Peyer's patch (tissue), 4 donors: Measurements from ENCODE around the gene ESPL1. TPM values are rescaled to one million over a fixed set of nuclear protein-coding genes. Genes with fewer than 3 reads are reported as not detected.
A peak's percentile ranks its signal among the peaks of the same experiment; 100 is the strongest.

ENCODE experiments used
- DNase-seq, 3 donors: peaks; one replicate each; pipeline ENCODE4 v3.0.0-alpha.2; 2017 to 2019
- H3K27ac ChIP-seq, 4 donors: fragments of 200-600 bp; sonication (generic); one replicate each; pipeline ENCODE4 v1.5.1; 2016 to 2019
- H3K27me3 ChIP-seq, 2 donors: fragments of 200-600 bp; sonication (generic); one replicate each; pipeline ENCODE4 v1.5.1; 2019
- H3K36me3 ChIP-seq, 3 donors: fragments of 200-600 bp; sonication (generic); one replicate each; pipeline ENCODE4 v1.5.1; 2016 to 2019
- H3K4me1 ChIP-seq, 4 donors: fragments of 200-600 bp; sonication (generic); one replicate each; pipeline ENCODE4 v1.5.1; 2016 to 2019
- H3K4me3 ChIP-seq, 4 donors: fragments of 200-600 bp; sonication (generic); 1 replicate in 3 of 4; 2 replicates in 1 of 4; pipeline ENCODE4 v1.5.1; 2016 to 2019; ENCODE audit warnings: mild to moderate bottlenecking in 1 of 4
- H3K9me3 ChIP-seq, 4 donors: fragments of 200-600 bp; sonication (generic); one replicate each; pipeline ENCODE4 v1.5.1; 2016 to 2019; ENCODE audit warnings: mild to moderate bottlenecking in 1 of 4
- POLR2A ChIP-seq, 2 donors: fragments of 450-650 bp; IDR thresholded peaks; one replicate each; pipeline ENCODE4 v1.5.1; 2017; ENCODE audit warnings: antibody characterized with exemption in 2 of 2, mild to moderate bottlenecking in 2 of 2, moderate library complexity in 2 of 2
- total RNA-seq, 4 donors: library from RNA; depleted of rRNA; stranded (reverse); fragments of >200 nt; gene quantifications; one replicate each; pipeline ENCODE4 v1.1.0, GENCODE V29; 2016
- TF ChIP-seq, protein P1 (sequence below), 6 experiments: fragments of 450-650 bp in 4 of 6; fragments of 200-600 bp in 2 of 6; sonication (generic) in 1 of 6; IDR thresholded peaks; one replicate each; pipeline ENCODE4 v1.5.1; 2017 to 2019; ENCODE audit warnings: antibody characterized with exemption in 6 of 6, mild to moderate bottlenecking in 3 of 6, moderate library complexity in 1 of 6

Gene ESPL1
- total RNA-seq, 4 donors from 2014 or later, result 47.0 to 108 (median 87.0) TPM

DNA sequence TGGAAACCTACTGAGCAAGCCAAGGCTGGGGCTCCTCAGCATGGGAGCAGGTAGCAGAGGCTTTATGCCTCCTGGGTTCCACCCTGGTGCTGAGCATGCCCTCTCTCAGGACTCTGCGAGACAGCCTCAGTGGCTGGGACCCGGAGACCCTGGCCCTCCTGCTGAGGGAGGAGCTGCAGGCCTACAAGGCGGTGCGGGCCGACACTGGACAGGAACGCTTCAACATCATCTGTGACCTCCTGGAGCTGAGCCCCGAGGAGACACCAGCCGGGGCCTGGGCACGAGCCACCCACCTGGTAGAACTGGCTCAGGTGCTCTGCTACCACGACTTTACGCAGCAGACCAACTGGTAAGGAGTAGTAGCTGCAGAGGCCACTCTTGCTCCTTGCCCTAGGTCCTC is 8.4 kb downstream of the ESPL1 start:
- DNase-seq, result no peak
- no peak overlapping the region for H3K27ac ChIP-seq
- H3K27me3 ChIP-seq, result no peaks in the 10 kb centered on the region
- TF ChIP-seq POLR2A (IDR thresholded peaks at IDR 0.05), result no peak
- TF ChIP-seq, protein P1, sequence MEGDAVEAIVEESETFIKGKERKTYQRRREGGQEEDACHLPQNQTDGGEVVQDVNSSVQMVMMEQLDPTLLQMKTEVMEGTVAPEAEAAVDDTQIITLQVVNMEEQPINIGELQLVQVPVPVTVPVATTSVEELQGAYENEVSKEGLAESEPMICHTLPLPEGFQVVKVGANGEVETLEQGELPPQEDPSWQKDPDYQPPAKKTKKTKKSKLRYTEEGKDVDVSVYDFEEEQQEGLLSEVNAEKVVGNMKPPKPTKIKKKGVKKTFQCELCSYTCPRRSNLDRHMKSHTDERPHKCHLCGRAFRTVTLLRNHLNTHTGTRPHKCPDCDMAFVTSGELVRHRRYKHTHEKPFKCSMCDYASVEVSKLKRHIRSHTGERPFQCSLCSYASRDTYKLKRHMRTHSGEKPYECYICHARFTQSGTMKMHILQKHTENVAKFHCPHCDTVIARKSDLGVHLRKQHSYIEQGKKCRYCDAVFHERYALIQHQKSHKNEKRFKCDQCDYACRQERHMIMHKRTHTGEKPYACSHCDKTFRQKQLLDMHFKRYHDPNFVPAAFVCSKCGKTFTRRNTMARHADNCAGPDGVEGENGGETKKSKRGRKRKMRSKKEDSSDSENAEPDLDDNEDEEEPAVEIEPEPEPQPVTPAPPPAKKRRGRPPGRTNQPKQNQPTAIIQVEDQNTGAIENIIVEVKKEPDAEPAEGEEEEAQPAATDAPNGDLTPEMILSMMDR (IDR thresholded peaks at IDR 0.05), result no peak
- peaks cover 0 to under 1% (median 0%) of the 10 kb centered on the region in 3 donors for H3K36me3 ChIP-seq
- H3K4me3 ChIP-seq, result no peak overlapping the region
- H3K4me1 ChIP-seq, result no peaks in the 10 kb centered on the region
- H3K9me3 ChIP-seq, result no peaks in the 10 kb centered on the region

DNA sequence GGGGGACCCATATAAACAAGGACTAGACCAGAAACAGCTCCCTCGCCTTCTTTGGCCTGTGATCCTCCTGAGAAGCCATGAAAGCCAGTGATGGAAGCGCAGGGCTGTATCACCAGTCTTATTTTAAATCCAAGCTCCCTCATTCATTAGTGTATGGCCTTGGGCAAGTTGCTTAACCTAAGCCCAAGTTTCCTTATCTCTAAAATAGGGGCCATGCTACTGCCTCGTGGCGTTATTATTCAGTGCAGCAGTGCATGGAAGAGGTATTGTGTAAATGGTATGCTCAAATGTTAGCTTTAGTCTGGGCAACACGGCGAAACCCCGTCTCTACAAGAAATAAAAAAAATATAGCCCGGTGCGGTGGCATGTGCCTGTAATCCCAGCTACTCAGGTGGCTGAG is 9.9 kb downstream of the ESPL1 start:
- Histone ChIP-seq H3K4me1 (no peaks in the 10 kb centered on the region), H3K9me3 (no peaks in the 10 kb centered on the region), H3K27ac (no peak overlapping the region), H3K27me3 (no peaks in the 10 kb centered on the region), H3K4me3 (no peak overlapping the region), H3K36me3 (peaks cover 0 to 15% (median 0%) of the 10 kb centered on the region in 3 donors)
- no peak for TF ChIP-seq POLR2A (IDR thresholded peaks at IDR 0.05)
- TF ChIP-seq, protein P1 (IDR thresholded peaks at IDR 0.05), result no peak
- DNase-seq, result no peak

DNA sequence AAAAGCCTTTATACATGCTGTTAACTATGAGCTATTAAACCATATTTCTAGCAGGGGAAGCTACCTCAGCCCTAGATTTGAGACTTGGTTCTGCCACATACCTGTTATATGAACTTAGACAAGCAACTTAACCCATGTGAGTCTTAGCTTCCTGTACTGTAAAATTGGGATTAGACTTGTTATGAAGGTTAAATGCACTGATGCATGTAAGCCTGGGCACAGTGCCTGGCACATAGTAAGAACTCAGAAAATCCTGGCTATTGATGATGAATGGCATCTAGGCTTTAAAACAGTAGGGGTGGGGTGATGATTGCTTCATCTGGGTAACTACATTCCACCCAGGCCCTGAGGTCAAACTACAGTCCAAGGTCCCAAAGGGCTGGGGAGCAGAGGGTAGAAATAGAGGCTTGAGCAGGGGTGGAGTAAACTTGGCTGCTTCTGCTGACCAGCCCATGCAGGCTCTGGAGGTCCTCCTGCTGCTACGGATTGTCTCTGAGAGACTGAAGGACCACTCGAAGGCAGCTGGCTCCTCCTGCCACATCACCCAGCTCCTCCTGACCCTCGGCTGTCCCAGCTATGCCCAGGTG is 11.3 kb downstream of the ESPL1 start:
- Histone ChIP-seq H3K27ac (peak overlapping the region in 2 of 4 donors; percentile 51 to 77), H3K27me3 (no peaks in the 10 kb centered on the region), H3K9me3 (no peaks in the 10 kb centered on the region), H3K4me3 (peak overlapping the region in 3 of 4 donors; percentile 25 to 64 (median 57)), H3K36me3 (peaks cover 0 to 18% (median 0%) of the 10 kb centered on the region in 3 donors), H3K4me1 (no peaks in the 10 kb centered on the region)
- DNase-seq, result peak in 2 of 3 donors; percentile 67 to 79
- TF ChIP-seq, protein P1 (IDR thresholded peaks at IDR 0.05), result no peak
- TF ChIP-seq POLR2A (IDR thresholded peaks at IDR 0.05), result peak; percentile 56 to 62

DNA sequence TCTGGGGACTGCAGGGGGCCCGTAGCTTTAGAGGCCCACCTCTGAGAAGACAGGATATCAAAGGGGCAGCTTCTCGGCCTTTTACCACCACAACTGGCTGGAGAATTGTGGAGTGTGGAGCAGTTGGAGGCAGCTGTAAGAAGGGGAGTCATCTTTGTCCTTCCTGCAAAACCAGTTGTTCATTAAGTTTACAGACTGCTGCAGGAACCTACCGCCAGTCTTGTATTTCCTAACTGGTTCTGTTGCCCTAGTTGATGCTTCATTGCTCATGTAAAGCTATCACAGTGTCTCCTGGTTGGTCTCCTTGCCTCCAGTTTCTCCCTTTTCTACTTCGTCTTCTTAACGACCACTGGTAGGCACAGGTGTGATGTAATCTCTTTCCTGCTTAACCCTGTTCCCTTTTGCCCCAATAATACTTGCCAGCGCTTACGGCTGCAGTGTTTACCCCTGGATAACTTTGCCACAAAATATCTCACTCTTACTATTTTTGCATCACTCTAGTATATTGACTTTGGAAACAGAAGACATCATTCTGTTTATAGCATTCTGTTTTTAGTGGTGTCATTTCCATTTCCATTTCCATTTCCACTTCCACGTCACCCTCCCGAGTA is 11.9 kb downstream of the ESPL1 start:
- Histone ChIP-seq H3K4me3 (peak overlapping the region in 3 of 4 donors; percentile 25 to 64 (median 57)), H3K27ac (peak overlapping the region in 2 of 4 donors; percentile 51 to 77), H3K4me1 (no peaks in the 10 kb centered on the region), H3K36me3 (peaks cover 0 to 18% (median 0%) of the 10 kb centered on the region in 3 donors), H3K9me3 (no peaks in the 10 kb centered on the region), H3K27me3 (no peaks in the 10 kb centered on the region)
- no peak for DNase-seq
- TF ChIP-seq POLR2A (IDR thresholded peaks at IDR 0.05), result no peak
- TF ChIP-seq, protein P1 (IDR thresholded peaks at IDR 0.05), result no peak

DNA sequence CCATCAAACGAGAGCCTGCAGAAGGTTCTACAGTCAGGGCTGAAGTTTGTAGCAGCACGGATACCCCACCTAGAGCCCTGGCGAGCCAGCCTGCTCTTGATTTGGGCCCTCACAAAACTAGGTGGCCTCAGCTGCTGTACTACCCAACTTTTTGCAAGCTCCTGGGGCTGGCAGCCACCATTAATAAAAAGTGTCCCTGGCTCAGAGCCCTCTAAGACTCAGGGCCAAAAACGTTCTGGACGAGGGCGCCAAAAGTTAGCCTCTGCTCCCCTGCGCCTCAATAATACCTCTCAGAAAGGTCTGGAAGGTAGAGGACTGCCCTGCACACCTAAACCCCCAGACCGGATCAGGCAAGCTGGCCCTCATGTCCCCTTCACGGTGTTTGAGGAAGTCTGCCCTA is 18.3 kb downstream of the ESPL1 start:
- no peak overlapping the region for H3K4me3 ChIP-seq
- H3K36me3 ChIP-seq, result peaks cover 0 to 25% (median 0%) of the 10 kb centered on the region in 3 donors
- no peak overlapping the region for H3K27ac ChIP-seq
- DNase-seq, result no peak
- no peaks in the 10 kb centered on the region for H3K9me3 ChIP-seq
- no peaks in the 10 kb centered on the region for H3K27me3 ChIP-seq
- no peak for TF ChIP-seq POLR2A (IDR thresholded peaks at IDR 0.05)
- TF ChIP-seq, protein P1 (IDR thresholded peaks at IDR 0.05), result no peak
- H3K4me1 ChIP-seq, result no peaks in the 10 kb centered on the region
